Tibial artery (tissue), 4 donors: Measurements from ENCODE around the gene NECTIN4.

ENCODE experiments used
- DNase-seq, 2 donors: peaks; one replicate each; pipeline ENCODE4 v3.0.0-alpha.2; 2019
- H3K27ac ChIP-seq, 2 donors: fragments of 200-600 bp; sonication (generic) in 1 of 2; 1 replicate in 1 of 2; 2 replicates in 1 of 2; pipeline ENCODE4 v1.5.1; 2018 to 2019; ENCODE audit warnings: mild to moderate bottlenecking in 1 of 2
- H3K27me3 ChIP-seq, 2 donors: fragments of 200-600 bp; sonication (generic) in 1 of 2; one replicate each; pipeline versions ENCODE4 v1.5.1 to v1.6.0; 2016 to 2019
- H3K36me3 ChIP-seq, 3 donors: fragments of 200-600 bp; sonication (generic) in 2 of 3; one replicate each; pipeline ENCODE4 v1.5.1; 2016 to 2019; ENCODE audit warnings: mild to moderate bottlenecking in 2 of 3
- H3K4me1 ChIP-seq, 4 donors: fragments of 200-600 bp; sonication (generic) in 2 of 4; 1 replicate in 3 of 4; 2 replicates in 1 of 4; pipeline ENCODE4 v1.5.1; 2016 to 2019
- H3K4me3 ChIP-seq, 2 donors: fragments of 200-600 bp; sonication (generic) in 1 of 2; 1 replicate in 1 of 2; 2 replicates in 1 of 2; pipeline ENCODE4 v1.5.1; 2018 to 2019; ENCODE audit warnings: mild to moderate bottlenecking in 2 of 2
- H3K9me3 ChIP-seq, 3 donors: fragments of 200-600 bp; sonication (generic) in 1 of 3; one replicate each; pipeline ENCODE4 v1.5.1; 2016 to 2019
- CTCF ChIP-seq, 2 experiments: fragments of 200-600 bp in 1 of 2; fragments of 450-650 bp in 1 of 2; IDR thresholded peaks; one replicate each; pipeline ENCODE4 v1.5.1; 2017 to 2019; ENCODE audit warnings: antibody characterized with exemption in 2 of 2, mild to moderate bottlenecking in 1 of 2, moderate library complexity in 1 of 2
- intact Hi-C: fragments of 100-400 bp; cut with DNase I; formaldehyde crosslinking; loops from one replicate; pipeline ENCODE4 v1.15.0; 2023; ENCODE audit warnings: low total_unique reads

The NECTIN4 gene

GRCh38 chr1:161100556-161100955 lies 11.2 kb upstream of the NECTIN4 start:
- Histone ChIP-seq H3K9me3 (no peaks in the 10 kb centered on the region), H3K4me1 (peaks cover 0 to 18% (median 15%) of the 10 kb centered on the region in 4 donors), H3K36me3 (peaks cover 9 to 37% (median 16%) of the 10 kb centered on the region in 3 donors), H3K27me3 (no peaks in the 10 kb centered on the region), H3K27ac (no peak overlapping the region), H3K4me3 (no peak overlapping the region)
- peak in 1 of 2 donors; percentile 19 for DNase-seq
- intact Hi-C loops, result no loop called here
- TF ChIP-seq CTCF (IDR thresholded peaks at IDR 0.05), result no peak

GRCh38 chr1:161099090-161099802 lies 9.9 kb upstream of the NECTIN4 start:
- DNase-seq, result no peak
- intact Hi-C loops, result loop anchor here (10.0 kb wide), 1 partner anchor 104 kb away; no protein-coding TSS in a partner anchor
- Histone ChIP-seq H3K27ac (peak overlapping the region; percentile 66 to 72), H3K4me3 (peak overlapping the region; percentile 63 to 76), H3K27me3 (no peaks in the 10 kb centered on the region), H3K4me1 (peaks cover 0 to 18% (median 15%) of the 10 kb centered on the region in 4 donors), H3K9me3 (no peaks in the 10 kb centered on the region), H3K36me3 (peaks cover 9 to 37% (median 16%) of the 10 kb centered on the region in 3 donors)
- no peak for TF ChIP-seq CTCF (IDR thresholded peaks at IDR 0.05)

GRCh38 chr1:161098210-161099068 lies 9.1 kb upstream of the NECTIN4 start, which contains the start of gene KLHDC9:
TSS of gene KLHDC9 (plus strand) at chr1:161098361. CDS start at chr1:161098536, 175 bp downstream.
- no peaks in the 10 kb centered on the region for H3K9me3 ChIP-seq
- H3K36me3 ChIP-seq, result peaks cover 9 to 37% (median 16%) of the 10 kb centered on the region in 3 donors
- DNase-seq, result peak; percentile 68 to 83
- peak within 1 kb of the TSS; percentile 66 to 72 for H3K27ac ChIP-seq
- TF ChIP-seq CTCF (IDR thresholded peaks at IDR 0.05), result no peak
- H3K4me1 ChIP-seq, result peaks cover 0 to 18% (median 15%) of the 10 kb centered on the region in 4 donors
- H3K4me3 ChIP-seq, result peak within 1 kb of the TSS; percentile 63 to 76
- H3K27me3 ChIP-seq, result no peaks in the 10 kb centered on the region
- intact Hi-C loops, result loop anchor here (10.0 kb wide), 1 partner anchor 104 kb away; no protein-coding TSS in a partner anchor

GRCh38 chr1:161096530-161096929 lies 7.2 kb upstream of the NECTIN4 start:
- no peaks in the 10 kb centered on the region for H3K9me3 ChIP-seq
- H3K36me3 ChIP-seq, result peaks cover 6 to 21% (median 6%) of the 10 kb centered on the region in 3 donors
- H3K4me3 ChIP-seq, result no peak overlapping the region
- no peaks in the 10 kb centered on the region for H3K27me3 ChIP-seq
- TF ChIP-seq CTCF (IDR thresholded peaks at IDR 0.05), result no peak
- intact Hi-C loops, result loop anchor here (10.0 kb wide), 1 partner anchor 102 kb away; no protein-coding TSS in a partner anchor
- DNase-seq, result peak in 1 of 2 donors; percentile 77
- H3K4me1 ChIP-seq, result peaks cover 0 to 18% (median 15%) of the 10 kb centered on the region in 4 donors
- no peak overlapping the region for H3K27ac ChIP-seq

GRCh38 chr1:161096015-161096414 lies 6.7 kb upstream of the NECTIN4 start:
- Histone ChIP-seq H3K27me3 (no peaks in the 10 kb centered on the region), H3K27ac (no peak overlapping the region), H3K36me3 (peaks cover under 1 to 16% (median 3%) of the 10 kb centered on the region in 3 donors), H3K9me3 (no peaks in the 10 kb centered on the region), H3K4me3 (no peak overlapping the region), H3K4me1 (peaks cover 0 to 18% (median 15%) of the 10 kb centered on the region in 4 donors)
- intact Hi-C loops, result loop anchor here (10.0 kb wide), 1 partner anchor 101 kb away; no protein-coding TSS in a partner anchor
- DNase-seq, result no peak
- no peak for TF ChIP-seq CTCF (IDR thresholded peaks at IDR 0.05)
